ENCODE results near the gene FSIP1.

GRCh38 chr15:39748276-39748675 lies 34.4 kb downstream of the FSIP1 start:
- TF ChIP-seq POLR2A (IDR thresholded peaks at IDR 0.05) (no peak), CTCF (IDR thresholded peaks at IDR 0.05) (no peak)
